ENCODE data around the gene SORCS1. TPM values are rescaled to one million over a fixed set of nuclear protein-coding genes. Genes with fewer than 3 reads are reported as not detected.

The SORCS1 gene
- polyA plus RNA-seq, 1 donor (not counting 4 experiments of a cell fraction or from before 2014, with no cell fraction given), result not detected

GRCh38 chr10:106967452-106967851 lies 197.1 kb downstream of the SORCS1 start:
- dilution Hi-C loops (cut with MboI; ENCODE audit: extremely low pct_ligation_motif_present, low sequenced_read_pairs), result no loop called here
- no peak overlapping the region for H3K4me3 ChIP-seq (ENCODE audit: control insufficient read depth in 2 of 3, extremely low read depth in 1 of 3, insufficient read depth in 2 of 3, low read depth in 1 of 3, low read length in 3 of 3)
- no peak overlapping the region for H3K9ac ChIP-seq (ENCODE audit: control insufficient read depth, extremely low read depth, insufficient read depth, low read length)
- no peaks in the 10 kb centered on the region for H3K79me2 ChIP-seq (ENCODE audit: control insufficient read depth, insufficient read depth, low read length)
- no peaks in the 10 kb centered on the region for H3K9me1 ChIP-seq (ENCODE audit: control insufficient read depth, extremely low read depth, insufficient read depth, low read length)
- H3K27me3 ChIP-seq (ENCODE audit: control insufficient read depth, extremely low read depth, insufficient read depth, low read length), result no peaks in the 10 kb centered on the region
- FAIRE-seq (no peak), DNase-seq (ENCODE audit: low read depth, low spot score) (no peak)
- H3K4me1 ChIP-seq (ENCODE audit: control insufficient read depth, extremely low read depth, insufficient read depth, low read length), result no peaks in the 10 kb centered on the region
- H3K9me3 ChIP-seq (ENCODE audit: control insufficient read depth, low read depth, low read length), result peaks cover 1% of the 10 kb centered on the region
- no peak overlapping the region for H3K4me2 ChIP-seq (ENCODE audit: control insufficient read depth, extremely low read depth, insufficient read depth, low read depth, low read length)
- TF ChIP-seq CTCF (optimal IDR thresholded peaks at IDR 0.05 in 1 of 3, IDR thresholded peaks at IDR 0.05 in 1 of 3, conservative IDR thresholded peaks at IDR 0.05 in 1 of 3; ENCODE audit: extremely low read depth in 1 of 3, insufficient read depth in 2 of 3, low read length in 3 of 3), result no peak
- TF ChIP-seq EZH2 (IDR thresholded peaks at IDR 0.05; ENCODE audit: low read length), result no peak
- no peak overlapping the region for H2AFZ ChIP-seq (ENCODE audit: control insufficient read depth, low read length)
- no peaks in the 10 kb centered on the region for H3K36me3 ChIP-seq (ENCODE audit: control insufficient read depth in 2 of 2, extremely low read depth in 1 of 2, insufficient read depth in 2 of 2, low read length in 2 of 2)
- no peak overlapping the region for H3K27ac ChIP-seq (ENCODE audit: control insufficient read depth, insufficient read depth, low read length)
- no peaks in the 10 kb centered on the region for H4K20me1 ChIP-seq (ENCODE audit: control insufficient read depth, extremely low read depth, insufficient read depth, low read length)

GRCh38 chr10:106960812-106961211 lies 203.7 kb downstream of the SORCS1 start:
- no peak overlapping the region for H3K9ac ChIP-seq (ENCODE audit: control insufficient read depth, extremely low read depth, insufficient read depth, low read length)
- DNase-seq (ENCODE audit: low read depth, low spot score), result no peak
- dilution Hi-C loops (cut with MboI; ENCODE audit: extremely low pct_ligation_motif_present, low sequenced_read_pairs), result no loop called here
- H3K9me3 ChIP-seq (ENCODE audit: control insufficient read depth, low read depth, low read length), result peaks cover 5% of the 10 kb centered on the region
- no peak for TF ChIP-seq CTCF (optimal IDR thresholded peaks at IDR 0.05 in 1 of 3, IDR thresholded peaks at IDR 0.05 in 1 of 3, conservative IDR thresholded peaks at IDR 0.05 in 1 of 3; ENCODE audit: extremely low read depth in 1 of 3, insufficient read depth in 2 of 3, low read length in 3 of 3)
- no peak for TF ChIP-seq EZH2 (IDR thresholded peaks at IDR 0.05; ENCODE audit: low read length)
- H3K4me3 ChIP-seq (ENCODE audit: control insufficient read depth in 2 of 3, extremely low read depth in 1 of 3, insufficient read depth in 2 of 3, low read depth in 1 of 3, low read length in 3 of 3), result no peak overlapping the region
- FAIRE-seq, result no peak
- no peaks in the 10 kb centered on the region for H3K79me2 ChIP-seq (ENCODE audit: control insufficient read depth, insufficient read depth, low read length)
- H3K9me1 ChIP-seq (ENCODE audit: control insufficient read depth, extremely low read depth, insufficient read depth, low read length), result no peaks in the 10 kb centered on the region
- no peak overlapping the region for H3K27ac ChIP-seq (ENCODE audit: control insufficient read depth, insufficient read depth, low read length)
- H4K20me1 ChIP-seq (ENCODE audit: control insufficient read depth, extremely low read depth, insufficient read depth, low read length), result no peaks in the 10 kb centered on the region
- H3K4me1 ChIP-seq (ENCODE audit: control insufficient read depth, extremely low read depth, insufficient read depth, low read length), result no peaks in the 10 kb centered on the region
- no peaks in the 10 kb centered on the region for H3K36me3 ChIP-seq (ENCODE audit: control insufficient read depth in 2 of 2, extremely low read depth in 1 of 2, insufficient read depth in 2 of 2, low read length in 2 of 2)
- no peak overlapping the region for H2AFZ ChIP-seq (ENCODE audit: control insufficient read depth, low read length)
- H3K27me3 ChIP-seq (ENCODE audit: control insufficient read depth, extremely low read depth, insufficient read depth, low read length), result no peaks in the 10 kb centered on the region
- no peak overlapping the region for H3K4me2 ChIP-seq (ENCODE audit: control insufficient read depth, extremely low read depth, insufficient read depth, low read depth, low read length)

All from keratinocyte (primary cell).